GM21717 (cell line): ENCODE results near the gene TBC1D8.

Experiments
- ATAC-seq: cut with Tn5 transposase; IDR thresholded peaks from one replicate; pipeline ENCODE4 v1.9.1; 2021; ENCODE audit warnings: mild to moderate bottlenecking, moderate library complexity; ENCODE audit not compliant: unreplicated experiment

TBC1D8 gene

DNA sequence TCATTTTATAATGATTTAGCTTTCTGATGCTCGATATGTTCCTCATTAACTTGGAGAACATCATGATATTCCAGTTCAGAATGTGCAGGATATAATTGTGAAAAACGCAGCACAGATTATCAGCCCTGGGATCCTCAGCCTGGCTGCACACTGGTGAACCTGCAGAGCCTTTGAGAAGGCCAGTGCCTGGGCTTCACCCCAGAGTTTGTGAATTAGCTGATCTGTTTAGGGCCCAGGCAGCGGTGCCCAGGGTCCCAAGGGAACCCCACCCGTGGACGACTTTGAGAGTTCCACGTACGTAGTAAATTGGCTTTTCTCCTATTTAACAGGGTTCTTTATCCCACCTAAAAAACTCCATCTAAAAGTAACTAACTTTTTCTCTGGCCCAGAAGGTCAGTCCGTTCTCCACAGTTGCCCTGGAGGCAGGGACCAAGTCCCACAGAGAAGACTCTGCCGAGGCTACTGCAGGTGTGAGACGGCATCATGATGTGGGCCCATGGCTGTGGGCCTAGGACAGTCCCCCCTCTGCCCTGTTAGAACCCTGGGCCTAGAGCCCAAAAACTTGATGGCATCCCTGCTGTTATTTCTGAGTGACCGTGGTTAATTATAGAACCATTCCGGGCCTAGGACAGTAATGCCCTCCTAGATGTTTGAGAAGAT, 188.7 kb downstream of the TBC1D8 start:
- ATAC-seq = no peak

DNA sequence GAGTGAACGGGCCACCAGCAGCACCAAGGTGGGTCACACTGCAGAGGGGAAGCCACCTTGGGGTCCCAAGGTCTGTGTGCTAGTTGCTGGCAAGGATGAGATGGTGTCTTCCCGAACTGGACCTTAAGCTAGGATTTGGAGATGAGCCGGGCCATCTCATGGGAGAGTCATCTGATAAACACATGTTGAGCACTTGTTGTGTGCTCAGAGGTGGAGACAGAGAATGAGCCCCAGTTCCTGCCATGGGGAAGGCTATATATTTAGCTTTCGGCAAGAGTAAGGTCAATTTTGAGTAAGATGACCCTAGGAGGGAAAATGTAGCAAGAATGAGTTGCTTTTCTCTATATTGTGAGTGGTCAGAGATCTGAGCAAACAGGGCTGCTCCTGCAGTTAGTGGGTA, 190.5 kb downstream of the TBC1D8 start:
- no peak for ATAC-seq

DNA sequence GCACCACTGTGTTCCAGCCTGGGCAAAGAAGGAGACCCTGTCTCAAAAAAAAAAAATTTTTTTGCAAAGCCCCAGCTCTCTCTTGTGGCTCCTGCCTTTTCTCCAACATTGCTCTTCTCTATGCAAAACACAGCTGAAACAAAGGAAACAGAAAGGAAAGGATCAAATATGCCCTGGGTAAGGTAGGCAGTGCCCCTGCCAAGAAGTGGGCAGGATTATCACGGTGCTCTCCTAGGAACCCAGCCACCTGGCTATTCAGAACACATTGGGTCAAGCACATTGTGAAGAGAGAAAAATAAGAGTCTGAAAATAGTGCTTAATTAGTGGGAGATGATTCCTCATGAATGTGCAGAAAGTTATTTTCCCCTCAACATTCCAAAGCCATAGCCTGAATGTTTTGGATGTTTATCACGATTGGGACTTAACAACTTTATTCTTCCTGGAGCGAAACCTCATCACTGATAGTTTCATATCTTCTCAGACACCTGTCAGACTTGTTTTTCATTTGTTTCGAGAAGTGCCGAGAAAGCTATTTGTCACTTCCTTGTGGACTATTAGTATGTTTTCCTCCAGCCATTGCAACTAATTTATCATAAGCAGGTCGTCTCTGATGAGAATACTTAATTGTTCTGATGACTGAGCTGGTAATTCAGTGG, 191.8 kb downstream of the TBC1D8 start:
- no peak for ATAC-seq

DNA sequence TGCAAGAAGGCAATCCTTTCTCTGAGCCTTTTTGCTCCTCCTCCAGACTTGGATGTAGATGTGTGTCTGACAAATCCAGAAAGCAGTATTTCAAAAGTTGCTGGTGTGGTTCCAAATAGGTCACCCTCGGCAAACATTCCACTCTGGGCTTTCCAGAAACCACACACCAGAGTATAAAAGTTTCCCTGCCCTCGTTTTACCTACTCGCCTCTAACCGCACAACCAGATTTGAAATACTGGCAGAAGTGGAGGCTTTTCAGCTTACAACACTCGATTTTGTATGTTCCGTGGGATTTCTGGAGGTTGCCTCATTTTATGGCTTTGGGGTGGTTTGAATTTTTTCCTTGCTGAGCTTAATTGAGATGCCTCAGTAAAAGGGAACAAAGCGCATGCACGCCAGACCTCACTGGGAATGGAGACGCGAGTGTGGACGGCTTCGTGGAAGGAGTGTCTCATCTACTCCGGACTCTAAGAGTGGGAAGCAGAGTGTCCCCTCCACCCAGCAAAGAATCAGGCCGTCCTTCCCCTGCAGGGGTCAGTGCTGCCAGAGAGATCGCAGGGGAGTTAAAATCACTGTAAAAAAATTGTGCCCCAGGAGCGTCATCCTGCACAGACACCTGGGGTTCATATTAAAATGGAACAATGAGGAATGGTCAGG, 193.1 kb downstream of the TBC1D8 start:
- no peak for ATAC-seq
